Measurements from ENCODE around the gene CERK. TPM values are rescaled to one million over a fixed set of nuclear protein-coding genes. Genes with fewer than 3 reads are reported as not detected.

CERK gene
- total RNA-seq, 1 donor from 2014 or later: 26.1 TPM

GRCh38 chr22:46675479-46675878, 62.6 kb downstream of the CERK start:
- ATAC-seq (no peak), DNase-seq (no peak)
- no peaks in the 10 kb centered on the region for H3K27me3 ChIP-seq (ENCODE audit: low read depth)
- no peaks in the 10 kb centered on the region for H3K9me3 ChIP-seq
- peaks cover 70% of the 10 kb centered on the region for H3K36me3 ChIP-seq
- H3K4me1 ChIP-seq: peaks cover 7% of the 10 kb centered on the region
- intact Hi-C loops (cut with DNase I): no loop called here
- TF ChIP-seq, protein P1, sequence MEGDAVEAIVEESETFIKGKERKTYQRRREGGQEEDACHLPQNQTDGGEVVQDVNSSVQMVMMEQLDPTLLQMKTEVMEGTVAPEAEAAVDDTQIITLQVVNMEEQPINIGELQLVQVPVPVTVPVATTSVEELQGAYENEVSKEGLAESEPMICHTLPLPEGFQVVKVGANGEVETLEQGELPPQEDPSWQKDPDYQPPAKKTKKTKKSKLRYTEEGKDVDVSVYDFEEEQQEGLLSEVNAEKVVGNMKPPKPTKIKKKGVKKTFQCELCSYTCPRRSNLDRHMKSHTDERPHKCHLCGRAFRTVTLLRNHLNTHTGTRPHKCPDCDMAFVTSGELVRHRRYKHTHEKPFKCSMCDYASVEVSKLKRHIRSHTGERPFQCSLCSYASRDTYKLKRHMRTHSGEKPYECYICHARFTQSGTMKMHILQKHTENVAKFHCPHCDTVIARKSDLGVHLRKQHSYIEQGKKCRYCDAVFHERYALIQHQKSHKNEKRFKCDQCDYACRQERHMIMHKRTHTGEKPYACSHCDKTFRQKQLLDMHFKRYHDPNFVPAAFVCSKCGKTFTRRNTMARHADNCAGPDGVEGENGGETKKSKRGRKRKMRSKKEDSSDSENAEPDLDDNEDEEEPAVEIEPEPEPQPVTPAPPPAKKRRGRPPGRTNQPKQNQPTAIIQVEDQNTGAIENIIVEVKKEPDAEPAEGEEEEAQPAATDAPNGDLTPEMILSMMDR (IDR thresholded peaks at IDR 0.05): no peak
- no peak overlapping the region for H3K27ac ChIP-seq
- no peak overlapping the region for H3K4me3 ChIP-seq

DNA sequence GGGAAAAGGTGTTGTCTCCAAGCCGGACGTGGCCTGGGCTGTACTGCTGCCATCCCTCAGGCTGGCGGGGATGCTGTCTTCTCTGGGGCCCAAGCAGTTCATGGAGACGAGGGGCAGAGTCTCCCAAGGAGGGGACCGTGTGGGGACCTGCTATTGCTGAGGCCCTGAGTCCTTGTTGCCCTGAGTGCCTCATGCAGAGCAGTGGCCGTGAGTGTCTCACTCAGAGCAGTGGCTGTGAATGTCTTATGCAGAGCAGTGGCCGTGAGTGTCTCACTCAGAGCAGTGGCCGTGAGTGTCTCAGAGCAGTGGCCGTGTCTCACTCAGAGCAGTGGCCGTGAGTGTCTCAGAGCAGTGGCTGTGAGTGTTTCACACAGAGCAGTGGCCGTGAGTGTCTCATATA, 63.1 kb downstream of the CERK start:
- TF ChIP-seq, protein P1 (IDR thresholded peaks at IDR 0.05): no peak
- no peaks in the 10 kb centered on the region for H3K27me3 ChIP-seq (ENCODE audit: low read depth)
- H3K27ac ChIP-seq: no peak overlapping the region
- H3K4me1 ChIP-seq: peaks cover 7% of the 10 kb centered on the region
- H3K36me3 ChIP-seq: peaks cover 74% of the 10 kb centered on the region
- DNase-seq: no peak
- H3K9me3 ChIP-seq: no peaks in the 10 kb centered on the region
- intact Hi-C loops (cut with DNase I): no loop called here
- peak overlapping the region; percentile 19 for H3K4me3 ChIP-seq
- no peak for ATAC-seq

- peaks cover 78% of the 10 kb centered on the region for H3K36me3 ChIP-seq
- H3K27ac ChIP-seq: peak overlapping the region; percentile 8
- DNase-seq (peak; percentile 72), ATAC-seq (peak in 1 of 2 donors; percentile 31)
- TF ChIP-seq, protein P1 (IDR thresholded peaks at IDR 0.05): no peak
- no peaks in the 10 kb centered on the region for H3K27me3 ChIP-seq (ENCODE audit: low read depth)
- intact Hi-C loops (cut with DNase I): no loop called here
- peak overlapping the region; percentile 19 for H3K4me3 ChIP-seq
- H3K9me3 ChIP-seq: no peaks in the 10 kb centered on the region
- H3K4me1 ChIP-seq: peaks cover 7% of the 10 kb centered on the region
These were observed 63.7 kb downstream of the CERK start for GRCh38 chr22:46674367-46674781.

- Histone ChIP-seq H3K27me3 (ENCODE audit: low read depth) (no peaks in the 10 kb centered on the region), H3K9me3 (no peaks in the 10 kb centered on the region), H3K4me3 (no peak overlapping the region), H3K36me3 (peaks cover 81% of the 10 kb centered on the region), H3K27ac (peak overlapping the region; percentile 8), H3K4me1 (peaks cover 7% of the 10 kb centered on the region)
- DNase-seq (no peak), ATAC-seq (no peak)
- TF ChIP-seq, protein P1 (IDR thresholded peaks at IDR 0.05): no peak
- intact Hi-C loops (cut with DNase I): no loop called here
These were observed 64.3 kb downstream of the CERK start for GRCh38 chr22:46673662-46674236.

- intact Hi-C loops (cut with DNase I): no loop called here
- ATAC-seq (no peak), DNase-seq (no peak)
- no peak overlapping the region for H3K27ac ChIP-seq
- TF ChIP-seq, protein P1 (IDR thresholded peaks at IDR 0.05): no peak
- H3K36me3 ChIP-seq: peaks cover 81% of the 10 kb centered on the region
- H3K4me1 ChIP-seq: peaks cover 7% of the 10 kb centered on the region
- H3K9me3 ChIP-seq: no peaks in the 10 kb centered on the region
- no peak overlapping the region for H3K4me3 ChIP-seq
- H3K27me3 ChIP-seq (ENCODE audit: low read depth): no peaks in the 10 kb centered on the region
These were observed 64.8 kb downstream of the CERK start for GRCh38 chr22:46673205-46673604.
